Measurements from ENCODE around the gene ARMC12. TPM values are rescaled to one million over a fixed set of nuclear protein-coding genes. Genes with fewer than 3 reads are reported as not detected.

Gene ARMC12
- total and polyA plus RNA-seq, 10 of the 15 experiments (the other 5 are each of a cell fraction or from before 2014, with no cell fraction given): 0.10 to 1.6 (median 0.62) TPM

GRCh38 chr6:35742842-35743241 is 6.0 kb downstream of the ARMC12 start:
- H4K20me1 ChIP-seq (ENCODE audit: control insufficient read depth, insufficient read depth): no peaks in the 10 kb centered on the region
- WGBS (ENCODE audit: insufficient coverage, insufficient replicate concordance, low lambda C conversion rate, missing lambda C conversion rate): 42% methylated on average over 7 of the region's 8 CpGs
- ChIA-PET RAD21 (ENCODE audit: unreplicated experiment) (interaction anchor here (1.1 kb wide), 1 partner anchor 220 kb away, joined by 3 read pairs; no protein-coding TSS in a partner anchor), SMC1A (ENCODE audit: uncharacterized antibody, unreplicated experiment) (interaction anchor here (1.4 kb wide), 1 partner anchor 159 kb away, joined by 3 read pairs; no protein-coding TSS in a partner anchor), CTCF (interaction anchor here (1.0 kb wide), 2 partner anchors 16 to 191 kb away, joined by 3 to 5 read pairs; no protein-coding TSS in a partner anchor), POLR2A (no interaction called here)
- in situ Hi-C loops (cut with MboI): no loop called here
- H3K9ac ChIP-seq (ENCODE audit: control insufficient read depth, insufficient read depth, low read length): no peak overlapping the region
- intact Hi-C loops (cut with micrococcal nuclease; ENCODE audit: unreplicated experiment): no loop called here
- no peak overlapping the region for H2AFZ ChIP-seq (ENCODE audit: control insufficient read depth, low read depth, low read length)
- BruUV-seq (replicated peaks): no TSS peak
- no peak for FAIRE-seq
- peaks cover 2% of the 10 kb centered on the region; the same call in 2 of the 3 replicates for H3K9me3 ChIP-seq (replicated peaks; ENCODE audit: control insufficient read depth, insufficient read depth, low read length)
- no peaks in the 10 kb centered on the region for H3K27me3 ChIP-seq (replicated peaks in 1 of 2; ENCODE audit: control insufficient read depth in 2 of 2, insufficient read depth in 2 of 2, low read length in 1 of 2)
- H3K4me1 ChIP-seq (ENCODE audit: control insufficient read depth, insufficient read depth, low read length): no peaks in the 10 kb centered on the region
- H3K36me3 ChIP-seq (ENCODE audit: control insufficient read depth in 2 of 2, insufficient read depth in 2 of 2, low read length in 1 of 2): no peaks in the 10 kb centered on the region
- TF ChIP-seq IKZF2 (IDR thresholded peaks at IDR 0.05) (no peak), PRDM15 (CRISPR knock-in tag; IDR thresholded peaks at IDR 0.05) (no peak), MEF2B (IDR thresholded peaks at IDR 0.05; ENCODE audit: partially characterized antibody, poor library complexity, severe bottlenecking) (no peak), ASH2L (IDR thresholded peaks at IDR 0.05; ENCODE audit: borderline replicate concordance, low read depth) (no peak), SRF (IDR thresholded peaks at IDR 0.05; ENCODE audit: low read depth in 2 of 2, low read length in 2 of 2) (no peak), ZNF207 (IDR thresholded peaks at IDR 0.05; ENCODE audit: borderline replicate concordance) (no peak), FOXK2 (IDR thresholded peaks at IDR 0.05) (no peak), ZNF622 (IDR thresholded peaks at IDR 0.05) (no peak), YBX1 (IDR thresholded peaks at IDR 0.05) (no peak), ZBTB33 (IDR thresholded peaks at IDR 0.05) (no peak), HSF1 (IDR thresholded peaks at IDR 0.05; ENCODE audit: low read depth, low read length) (no peak), BRCA1 (IDR thresholded peaks at IDR 0.05; ENCODE audit: low read depth, low read length) (no peak), RELA (IDR thresholded peaks at IDR 0.05; ENCODE audit: borderline replicate concordance, partially characterized antibody) (no peak), SUPT20H (IDR thresholded peaks at IDR 0.05; ENCODE audit: borderline replicate concordance, control insufficient read depth, low read depth, low read length) (no peak), STAT1 (conservative IDR thresholded peaks at IDR 0.05) (no peak)
- H3K4me2 ChIP-seq (ENCODE audit: control insufficient read depth, insufficient read depth): no peak overlapping the region
- no peak overlapping the region for H3K27ac ChIP-seq (ENCODE audit: control insufficient read depth, insufficient read depth)
- DNase-seq (ENCODE audit: low read depth, low spot score): no peak
- H3K79me2 ChIP-seq (ENCODE audit: control insufficient read depth, insufficient read depth, low read length): no peaks in the 10 kb centered on the region
- H3K4me3 ChIP-seq: no peak overlapping the region
- no peak for ATAC-seq

Data from GM12878 (cell line).